Gastrocnemius medialis (tissue), 4 donors: ENCODE measurements around the gene DENND5B. TPM values are rescaled to one million over a fixed set of nuclear protein-coding genes. Genes with fewer than 3 reads are reported as not detected.

Source experiments
- ATAC-seq, 2 donors: fragments of 150-250 bp; one replicate each; pipeline ENCODE4 v1.9.1; 2016
- DNase-seq, 2 donors: peaks; one replicate each; pipeline ENCODE4 v3.0.0-alpha.2; 2019
- H3K27ac ChIP-seq, 4 donors: fragments of 200-600 bp; sonication (generic); 1 replicate in 1 of 4; 2 replicates in 3 of 4; pipeline ENCODE4 v1.5.1; 2016 to 2018; ENCODE audit warnings: mild to moderate bottlenecking in 2 of 4, moderate library complexity in 1 of 4
- H3K27me3 ChIP-seq, 3 donors: fragments of 200-600 bp; sonication (generic) in 2 of 3; 1 replicate in 1 of 3; 2 replicates in 2 of 3; pipeline versions ENCODE4 v1.5.1 to v1.6.0; 2016 to 2019; ENCODE audit warnings: mild to moderate bottlenecking in 1 of 3, moderate library complexity in 1 of 3
- H3K36me3 ChIP-seq, 2 donors: fragments of 200-600 bp; sonication (generic) in 1 of 2; one replicate each; pipeline ENCODE4 v1.5.1; 2017 to 2018
- H3K4me1 ChIP-seq, 2 donors: fragments of 200-600 bp; sonication (generic) in 1 of 2; one replicate each; pipeline ENCODE4 v1.5.1; 2016 to 2017; ENCODE audit warnings: mild to moderate bottlenecking in 2 of 2
- H3K4me3 ChIP-seq, 4 donors: fragments of 200-600 bp; sonication (generic) in 3 of 4; 1 replicate in 1 of 4; 2 replicates in 3 of 4; pipeline ENCODE4 v1.5.1; 2016 to 2019; ENCODE audit warnings: mild to moderate bottlenecking in 2 of 4
- H3K9me3 ChIP-seq, 3 donors: fragments of 200-600 bp; sonication (generic) in 2 of 3; 1 replicate in 1 of 3; 2 replicates in 2 of 3; pipeline ENCODE4 v1.5.1; 2016 to 2019
- CTCF ChIP-seq, 5 experiments: fragments of 450-650 bp in 3 of 5; fragments of 200-600 bp in 2 of 5; sonication (generic) in 2 of 5; IDR thresholded peaks in 4 of 5; conservative IDR thresholded peaks in 1 of 5; 1 replicate in 4 of 5; 2 replicates in 1 of 5; pipeline ENCODE4 v1.5.1; 2016 to 2019; ENCODE audit warnings: antibody characterized with exemption in 5 of 5, mild to moderate bottlenecking in 3 of 5, moderate library complexity in 3 of 5
- POLR2A ChIP-seq, 2 donors: fragments of 450-650 bp; IDR thresholded peaks; one replicate each; pipeline ENCODE4 v1.6.1; 2017; ENCODE audit warnings: antibody characterized with exemption in 2 of 2, mild to moderate bottlenecking in 2 of 2, moderate library complexity in 2 of 2
- in situ Hi-C, 4 donors: fragments of 200-750 bp; cut with MboI; loops; one replicate each; pipeline versions ENCODE4 v1.15.0 to v1.8.0; 2017; ENCODE audit warnings: low sequenced_read_pairs in 4 of 4
- intact Hi-C: fragments of 100-400 bp; cut with DNase I; formaldehyde crosslinking; loops from one replicate; pipeline ENCODE4 v1.15.1; 2023; ENCODE audit warnings: low total_unique reads
- total RNA-seq, 4 donors: library from RNA; depleted of rRNA; stranded (reverse); fragments of >200 nt; gene quantifications; one replicate each; pipeline versions ENCODE4 v1.1.0 to v1.2.3, GENCODE V29; 2016

DENND5B gene
- total RNA-seq, 4 donors from 2014 or later, result 12.5 to 33.7 (median 26.7) TPM

- Histone ChIP-seq H3K4me3 (no peak overlapping the region), H3K9me3 (no peaks in the 10 kb centered on the region), H3K4me1 (no peaks in the 10 kb centered on the region), H3K27ac (no peak overlapping the region), H3K36me3 (no peaks in the 10 kb centered on the region), H3K27me3 (no peaks in the 10 kb centered on the region)
- TF ChIP-seq CTCF (IDR thresholded peaks at IDR 0.05 in 4 of 5, conservative IDR thresholded peaks at IDR 0.05 in 1 of 5) (no peak), POLR2A (IDR thresholded peaks at IDR 0.05) (no peak)
- DNase-seq, result no peak
- in situ Hi-C loops (no loop called here), intact Hi-C loops (no loop called here)
- no peak for ATAC-seq
Measured at GRCh38 chr12:31440586-31440985, 150.3 kb downstream of the DENND5B start.

- no peak for DNase-seq
- ATAC-seq, result no peak
- intact Hi-C loops (no loop called here), in situ Hi-C loops (no loop called here)
- no peaks in the 10 kb centered on the region for H3K4me1 ChIP-seq
- H3K27me3 ChIP-seq, result no peaks in the 10 kb centered on the region
- no peaks in the 10 kb centered on the region for H3K9me3 ChIP-seq
- TF ChIP-seq CTCF (IDR thresholded peaks at IDR 0.05 in 4 of 5, conservative IDR thresholded peaks at IDR 0.05 in 1 of 5) (no peak), POLR2A (IDR thresholded peaks at IDR 0.05) (no peak)
- H3K4me3 ChIP-seq, result no peak overlapping the region
- no peak overlapping the region for H3K27ac ChIP-seq
- H3K36me3 ChIP-seq, result no peaks in the 10 kb centered on the region
Measured at GRCh38 chr12:31440134-31440533, 150.8 kb downstream of the DENND5B start.

GRCh38 chr12:31431721-31432240, 159.2 kb downstream of the DENND5B start:
- no peaks in the 10 kb centered on the region for H3K36me3 ChIP-seq
- H3K27me3 ChIP-seq, result no peaks in the 10 kb centered on the region
- no peak overlapping the region for H3K4me3 ChIP-seq
- no peak overlapping the region for H3K27ac ChIP-seq
- no peak for DNase-seq
- no peaks in the 10 kb centered on the region for H3K4me1 ChIP-seq
- H3K9me3 ChIP-seq, result no peaks in the 10 kb centered on the region
- in situ Hi-C loops (no loop called here), intact Hi-C loops (no loop called here)
- TF ChIP-seq CTCF (IDR thresholded peaks at IDR 0.05 in 4 of 5, conservative IDR thresholded peaks at IDR 0.05 in 1 of 5) (no peak), POLR2A (IDR thresholded peaks at IDR 0.05) (no peak)
- ATAC-seq, result no peak

- TF ChIP-seq CTCF (IDR thresholded peaks at IDR 0.05 in 4 of 5, conservative IDR thresholded peaks at IDR 0.05 in 1 of 5) (no peak), POLR2A (IDR thresholded peaks at IDR 0.05) (no peak)
- ATAC-seq, result no peak
- no peaks in the 10 kb centered on the region for H3K9me3 ChIP-seq
- H3K36me3 ChIP-seq, result peaks cover 0 to 15% of the 10 kb centered on the region in 2 donors
- H3K27ac ChIP-seq, result no peak overlapping the region
- no peak overlapping the region for H3K4me3 ChIP-seq
- in situ Hi-C loops, result no loop called here
- DNase-seq, result no peak
- no peaks in the 10 kb centered on the region for H3K4me1 ChIP-seq
- intact Hi-C loops, result no loop called here
- H3K27me3 ChIP-seq, result no peaks in the 10 kb centered on the region
Measured at GRCh38 chr12:31423405-31423804, 167.5 kb downstream of the DENND5B start.

GRCh38 chr12:31412292-31412801, 178.6 kb downstream of the DENND5B start:
- DNase-seq (no peak), ATAC-seq (no peak)
- in situ Hi-C loops, result no loop called here
- Histone ChIP-seq H3K27ac (no peak overlapping the region), H3K4me3 (no peak overlapping the region), H3K9me3 (no peaks in the 10 kb centered on the region), H3K4me1 (no peaks in the 10 kb centered on the region), H3K36me3 (peaks cover 0 to 17% of the 10 kb centered on the region in 2 donors), H3K27me3 (no peaks in the 10 kb centered on the region)
- TF ChIP-seq POLR2A (IDR thresholded peaks at IDR 0.05) (no peak), CTCF (IDR thresholded peaks at IDR 0.05 in 4 of 5, conservative IDR thresholded peaks at IDR 0.05 in 1 of 5) (no peak)
- intact Hi-C loops, result no loop called here
